Cardiac muscle cell (in vitro differentiated cells and primary cell): ENCODE results near the gene TBCD. TPM values are rescaled to one million over a fixed set of nuclear protein-coding genes. Genes with fewer than 3 reads are reported as not detected.

Experiments used
- DNase-seq, 2 donors: peaks; one replicate each; pipeline versions ENCODE4 v3.0.0 to v3.0.0-alpha.2; 2010 to 2017; ENCODE audit warnings: low read depth in 1 of 2, low spot score in 1 of 2
- H3K27ac ChIP-seq: fragments of 200-600 bp; sonication (generic); 2 replicates; pipeline ENCODE4 v1.5.1; 2016
- H3K27me3 ChIP-seq: fragments of 200-600 bp; sonication (generic); 2 replicates; pipeline ENCODE4 v1.6.0; 2016; ENCODE audit warnings: control low read depth
- H3K36me3 ChIP-seq: fragments of 200-600 bp; sonication (generic); 2 replicates; pipeline ENCODE4 v1.5.1; 2016; ENCODE audit warnings: control low read depth
- H3K4me1 ChIP-seq: fragments of 200-600 bp; sonication (generic); 2 replicates; pipeline ENCODE4 v1.8.1; 2017; ENCODE audit warnings: low read depth, mild to moderate bottlenecking, mixed run types
- H3K4me3 ChIP-seq: fragments of 200-600 bp; sonication (generic); 2 replicates; pipeline ENCODE4 v1.5.1; 2016; ENCODE audit warnings: mild to moderate bottlenecking
- H3K9me3 ChIP-seq: fragments of 200-600 bp; sonication (generic); 2 replicates; pipeline ENCODE4 v1.5.1; 2017; ENCODE audit warnings: low read depth, mild to moderate bottlenecking, control low read depth
- CTCF ChIP-seq: IDR thresholded peaks from 2 replicates; pipeline ENCODE4 v1.5.1; 2012; ENCODE audit warnings: low read depth, mild to moderate bottlenecking, low read length
- polyA plus RNA-seq: library from polyadenylated mRNA; unstranded; fragments of >200 nt; fragmentation: Nextera tagmentation; extraction: Ambion mirVana; gene quantifications from 2 replicates; pipeline ENCODE4 v1.2.1, GENCODE V29; 2016
- total RNA-seq: library from RNA; depleted of rRNA; stranded (reverse); fragments of >200 nt; gene quantifications from 2 replicates; pipeline ENCODE4 v1.2.3, GENCODE V29; 2016

Gene TBCD
- total and polyA plus RNA-seq, 2 experiments from 2014 or later = 55.7 to 66.0 TPM

GRCh38 chr17:82726427-82726826 lies 25.4 kb upstream of the TBCD start:
- Histone ChIP-seq H3K27me3 (no peaks in the 10 kb centered on the region), H3K4me3 (no peak overlapping the region), H3K27ac (no peak overlapping the region), H3K4me1 (no peaks in the 10 kb centered on the region), H3K36me3 (peaks cover 3% of the 10 kb centered on the region), H3K9me3 (no peaks in the 10 kb centered on the region)
- TF ChIP-seq CTCF = no peak
- DNase-seq = no peak

GRCh38 chr17:82729479-82730260 lies 22.2 kb upstream of the TBCD start:
- H3K36me3 ChIP-seq = peaks cover 3% of the 10 kb centered on the region
- H3K9me3 ChIP-seq = no peaks in the 10 kb centered on the region
- no peak overlapping the region for H3K27ac ChIP-seq

GRCh38 chr17:82732118-82732743 lies 19.6 kb upstream of the TBCD start:
- no peak overlapping the region for H3K27ac ChIP-seq
- no peaks in the 10 kb centered on the region for H3K27me3 ChIP-seq
- no peaks in the 10 kb centered on the region for H3K9me3 ChIP-seq
- H3K36me3 ChIP-seq = no peaks in the 10 kb centered on the region
- TF ChIP-seq CTCF = no peak
- no peaks in the 10 kb centered on the region for H3K4me1 ChIP-seq
- DNase-seq = no peak
- no peak overlapping the region for H3K4me3 ChIP-seq

More at GRCh38 chr17:82729479-82730260, 22.2 kb upstream of the TBCD start:
- no peak overlapping the region for H3K4me3 ChIP-seq
- H3K27me3 ChIP-seq = no peaks in the 10 kb centered on the region
- TF ChIP-seq CTCF = no peak
- H3K4me1 ChIP-seq = no peaks in the 10 kb centered on the region
- no peak for DNase-seq

GRCh38 chr17:82734987-82735866 lies 16.6 kb upstream of the TBCD start, which contains the start of gene FN3K:
FN3K (plus strand) TSS chr17:82735615; CDS start chr17:82735637, 22 bp downstream.
- Histone ChIP-seq H3K36me3 (peaks cover 6% of the 10 kb centered on the region), H3K27ac (peak within 1 kb of the TSS; percentile 72), H3K4me3 (peak within 1 kb of the TSS; percentile 91), H3K9me3 (no peaks in the 10 kb centered on the region), H3K4me1 (no peaks in the 10 kb centered on the region), H3K27me3 (no peaks in the 10 kb centered on the region)
- no peak for TF ChIP-seq CTCF
- DNase-seq = peak; percentile 79 to 80

GRCh38 chr17:82736511-82737185 lies 15.2 kb upstream of the TBCD start:
- Histone ChIP-seq H3K36me3 (peaks cover 19% of the 10 kb centered on the region), H3K9me3 (no peaks in the 10 kb centered on the region), H3K27me3 (no peaks in the 10 kb centered on the region), H3K27ac (no peak overlapping the region), H3K4me1 (no peaks in the 10 kb centered on the region), H3K4me3 (no peak overlapping the region)
- DNase-seq = no peak
- TF ChIP-seq CTCF = no peak
